Uterus (tissue), 4 donors: Measurements from ENCODE around the gene SKAP1. TPM values are rescaled to one million over a fixed set of nuclear protein-coding genes. Genes with fewer than 3 reads are reported as not detected.

Experiments used
- DNase-seq, 2 donors: peaks; one replicate each; pipeline ENCODE4 v3.0.0-alpha.2; 2019 to 2020
- H3K27ac ChIP-seq, 2 donors: fragments of 200-600 bp; sonication (generic); 1 replicate in 1 of 2; 2 replicates in 1 of 2; pipeline ENCODE4 v1.5.1; 2016 to 2018
- H3K27me3 ChIP-seq, 2 donors: fragments of 200-600 bp; sonication (generic); one replicate each; pipeline ENCODE4 v1.5.1; 2018 to 2019; ENCODE audit warnings: control low read depth in 1 of 2
- H3K36me3 ChIP-seq, 2 donors: fragments of 200-600 bp; sonication (generic); one replicate each; pipeline ENCODE4 v1.5.1; 2019; ENCODE audit warnings: control low read depth in 1 of 2
- H3K4me1 ChIP-seq, 2 donors: fragments of 200-600 bp; sonication (generic); one replicate each; pipeline ENCODE4 v1.5.1; 2018 to 2019; ENCODE audit warnings: control low read depth in 1 of 2
- H3K4me3 ChIP-seq, 2 donors: fragments of 200-600 bp; sonication (generic); 1 replicate in 1 of 2; 2 replicates in 1 of 2; pipeline ENCODE4 v1.5.1; 2018 to 2019; ENCODE audit warnings: mild to moderate bottlenecking in 1 of 2
- H3K9me3 ChIP-seq, 2 donors: fragments of 200-600 bp; sonication (generic); one replicate each; pipeline ENCODE4 v1.5.1; 2019; ENCODE audit warnings: control low read depth in 1 of 2
- POLR2A ChIP-seq, 2 donors: fragments of 450-650 bp; IDR thresholded peaks; one replicate each; pipeline ENCODE4 v1.6.1; 2016; ENCODE audit warnings: antibody characterized with exemption in 2 of 2, mild to moderate bottlenecking in 1 of 2, moderate library complexity in 1 of 2
- intact Hi-C: fragments of 100-400 bp; cut with DNase I; formaldehyde crosslinking; loops from one replicate; pipeline ENCODE4 v1.15.1; 2023; ENCODE audit warnings: low total_unique reads
- total RNA-seq, 4 donors: library from RNA; depleted of rRNA in 3 of 4; stranded (reverse); fragments of >200 nt in 3 of 4; gene quantifications; one replicate each; pipeline versions ENCODE4 v1.1.0 to v1.2.4, GENCODE V29; 2014 to 2023
- TF ChIP-seq, protein P1 (sequence below), 4 experiments: fragments of 200-600 bp in 2 of 4; fragments of 450-650 bp in 2 of 4; sonication (generic) in 2 of 4; IDR thresholded peaks; one replicate each; pipeline ENCODE4 v1.5.1; 2016 to 2019; ENCODE audit warnings: antibody characterized with exemption in 4 of 4, mild to moderate bottlenecking in 2 of 4, moderate library complexity in 1 of 4
- donor health status: DM: yes; HTN: yes; CAD: no.

SKAP1 gene
- total RNA-seq, 4 donors from 2014 or later = 0.51 to 2.4 (median 1.9) TPM; not detected in 1

DNA sequence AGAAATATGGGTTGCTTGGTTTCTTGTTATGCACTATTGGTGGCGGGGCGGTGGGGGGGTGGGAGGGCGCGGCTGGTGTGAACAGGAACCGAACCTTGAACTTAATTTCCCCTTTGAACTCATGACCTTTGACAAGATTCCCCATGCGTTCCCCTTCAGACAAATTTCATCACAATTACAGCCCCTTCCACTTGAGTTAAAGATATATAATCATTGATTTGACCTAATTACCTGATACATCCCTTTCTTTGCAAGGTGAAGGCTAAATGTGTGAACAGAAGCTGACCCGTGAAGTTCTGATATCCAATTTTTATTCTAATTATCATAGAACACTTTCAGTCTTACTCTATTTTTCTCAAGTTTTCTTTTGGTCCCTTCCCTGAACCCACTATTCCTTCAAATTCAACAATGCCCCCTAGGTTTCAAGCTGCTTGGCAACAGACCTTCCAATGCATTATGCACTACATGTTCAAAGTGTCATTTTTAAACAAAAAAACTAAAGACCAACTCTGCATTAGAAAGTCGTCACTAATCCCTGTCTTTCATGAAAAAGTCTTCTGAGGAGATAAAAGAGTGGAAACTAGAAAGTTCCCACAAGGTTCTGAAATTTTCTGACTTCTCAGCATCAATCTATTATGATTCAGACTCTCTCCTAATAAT, 116.8 kb downstream of the SKAP1 start:
- DNase-seq = no peak
- no peaks in the 10 kb centered on the region for H3K4me1 ChIP-seq
- intact Hi-C loops = no loop called here
- TF ChIP-seq, protein P1, sequence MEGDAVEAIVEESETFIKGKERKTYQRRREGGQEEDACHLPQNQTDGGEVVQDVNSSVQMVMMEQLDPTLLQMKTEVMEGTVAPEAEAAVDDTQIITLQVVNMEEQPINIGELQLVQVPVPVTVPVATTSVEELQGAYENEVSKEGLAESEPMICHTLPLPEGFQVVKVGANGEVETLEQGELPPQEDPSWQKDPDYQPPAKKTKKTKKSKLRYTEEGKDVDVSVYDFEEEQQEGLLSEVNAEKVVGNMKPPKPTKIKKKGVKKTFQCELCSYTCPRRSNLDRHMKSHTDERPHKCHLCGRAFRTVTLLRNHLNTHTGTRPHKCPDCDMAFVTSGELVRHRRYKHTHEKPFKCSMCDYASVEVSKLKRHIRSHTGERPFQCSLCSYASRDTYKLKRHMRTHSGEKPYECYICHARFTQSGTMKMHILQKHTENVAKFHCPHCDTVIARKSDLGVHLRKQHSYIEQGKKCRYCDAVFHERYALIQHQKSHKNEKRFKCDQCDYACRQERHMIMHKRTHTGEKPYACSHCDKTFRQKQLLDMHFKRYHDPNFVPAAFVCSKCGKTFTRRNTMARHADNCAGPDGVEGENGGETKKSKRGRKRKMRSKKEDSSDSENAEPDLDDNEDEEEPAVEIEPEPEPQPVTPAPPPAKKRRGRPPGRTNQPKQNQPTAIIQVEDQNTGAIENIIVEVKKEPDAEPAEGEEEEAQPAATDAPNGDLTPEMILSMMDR (IDR thresholded peaks at IDR 0.05) = no peak
- no peak for TF ChIP-seq POLR2A (IDR thresholded peaks at IDR 0.05)
- peaks cover 7 to 44% of the 10 kb centered on the region in 2 donors for H3K27me3 ChIP-seq
- H3K36me3 ChIP-seq = no peaks in the 10 kb centered on the region
- H3K4me3 ChIP-seq = no peak overlapping the region
- H3K27ac ChIP-seq = no peak overlapping the region
- H3K9me3 ChIP-seq = no peaks in the 10 kb centered on the region

DNA sequence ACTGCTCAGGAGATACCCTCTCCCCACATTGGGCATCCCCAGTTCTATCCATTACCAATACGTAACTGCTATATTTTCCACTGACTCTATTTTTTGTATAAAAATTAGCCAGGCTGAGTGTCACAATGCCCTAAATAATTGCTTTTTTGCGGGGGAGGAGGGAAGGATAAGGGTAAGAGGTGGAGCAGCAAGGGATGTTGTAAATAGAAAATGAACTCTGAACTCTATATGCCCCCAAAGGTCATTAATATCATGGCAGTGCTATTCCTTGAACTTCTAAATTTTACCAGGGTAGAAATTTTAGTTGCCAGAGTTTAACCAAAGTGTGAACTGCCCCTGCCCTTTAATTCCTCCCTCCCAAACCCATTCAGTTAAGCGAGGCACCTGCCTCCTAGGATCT, 118.7 kb downstream of the SKAP1 start:
- intact Hi-C loops = no loop called here
- peaks cover 7 to 60% of the 10 kb centered on the region in 2 donors for H3K27me3 ChIP-seq
- no peaks in the 10 kb centered on the region for H3K4me1 ChIP-seq
- H3K4me3 ChIP-seq = no peak overlapping the region
- H3K27ac ChIP-seq = no peak overlapping the region
- H3K36me3 ChIP-seq = no peaks in the 10 kb centered on the region
- TF ChIP-seq, protein P1 (IDR thresholded peaks at IDR 0.05) = no peak
- no peak for TF ChIP-seq POLR2A (IDR thresholded peaks at IDR 0.05)
- no peaks in the 10 kb centered on the region for H3K9me3 ChIP-seq
- DNase-seq = no peak

DNA sequence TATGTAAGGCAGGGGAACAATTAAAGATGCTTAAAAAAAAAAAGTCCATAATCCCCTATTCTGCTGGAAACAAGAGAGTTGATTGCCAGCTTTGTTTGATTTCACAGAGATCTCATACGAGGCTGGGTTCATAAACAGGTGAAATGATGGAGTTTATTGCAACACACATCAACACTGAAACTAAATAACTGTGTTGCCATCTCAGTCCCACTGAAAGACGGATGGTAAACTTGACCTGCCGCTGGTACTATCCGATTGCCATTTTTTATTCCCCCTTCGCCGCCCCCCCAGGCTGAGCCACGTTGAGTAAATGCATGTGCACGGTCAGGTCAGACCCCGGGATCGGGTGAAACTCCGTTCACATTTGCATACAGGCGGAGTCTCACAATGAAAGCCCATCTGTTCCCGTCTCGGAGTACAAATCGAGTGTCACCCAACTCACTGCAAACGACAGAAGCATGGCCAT, 119.2 kb downstream of the SKAP1 start:
- TF ChIP-seq POLR2A (IDR thresholded peaks at IDR 0.05) = no peak
- TF ChIP-seq, protein P1 (IDR thresholded peaks at IDR 0.05) = no peak
- no peaks in the 10 kb centered on the region for H3K4me1 ChIP-seq
- H3K4me3 ChIP-seq = no peak overlapping the region
- intact Hi-C loops = no loop called here
- no peak overlapping the region for H3K27ac ChIP-seq
- H3K27me3 ChIP-seq = peaks cover 7 to 64% of the 10 kb centered on the region in 2 donors
- no peaks in the 10 kb centered on the region for H3K36me3 ChIP-seq
- H3K9me3 ChIP-seq = no peaks in the 10 kb centered on the region
- DNase-seq = no peak

DNA sequence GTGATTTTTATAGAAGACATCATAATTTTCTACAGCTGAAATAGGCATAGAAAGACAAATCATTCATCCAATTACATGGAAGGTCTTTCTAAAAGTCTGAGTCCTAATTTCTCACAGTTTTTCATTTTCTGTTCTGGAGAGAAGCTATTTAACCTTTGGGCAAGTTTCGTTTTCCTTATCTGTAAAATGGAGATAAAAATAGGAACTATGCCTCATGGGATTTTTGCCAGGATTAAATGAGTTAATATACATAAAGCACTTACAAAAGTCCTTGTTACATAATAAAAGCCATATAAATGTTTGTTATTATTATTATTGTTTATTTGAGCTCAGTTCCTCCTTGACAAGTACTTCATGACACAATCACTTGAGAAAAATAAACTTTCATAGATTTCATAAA, 121.4 kb downstream of the SKAP1 start:
- Histone ChIP-seq H3K27ac (no peak overlapping the region), H3K27me3 (peaks cover 7 to 71% of the 10 kb centered on the region in 2 donors), H3K4me3 (no peak overlapping the region), H3K4me1 (no peaks in the 10 kb centered on the region), H3K9me3 (no peaks in the 10 kb centered on the region), H3K36me3 (no peaks in the 10 kb centered on the region)
- DNase-seq = no peak
- TF ChIP-seq, protein P1 (IDR thresholded peaks at IDR 0.05) = no peak
- no peak for TF ChIP-seq POLR2A (IDR thresholded peaks at IDR 0.05)
- intact Hi-C loops = no loop called here

DNA sequence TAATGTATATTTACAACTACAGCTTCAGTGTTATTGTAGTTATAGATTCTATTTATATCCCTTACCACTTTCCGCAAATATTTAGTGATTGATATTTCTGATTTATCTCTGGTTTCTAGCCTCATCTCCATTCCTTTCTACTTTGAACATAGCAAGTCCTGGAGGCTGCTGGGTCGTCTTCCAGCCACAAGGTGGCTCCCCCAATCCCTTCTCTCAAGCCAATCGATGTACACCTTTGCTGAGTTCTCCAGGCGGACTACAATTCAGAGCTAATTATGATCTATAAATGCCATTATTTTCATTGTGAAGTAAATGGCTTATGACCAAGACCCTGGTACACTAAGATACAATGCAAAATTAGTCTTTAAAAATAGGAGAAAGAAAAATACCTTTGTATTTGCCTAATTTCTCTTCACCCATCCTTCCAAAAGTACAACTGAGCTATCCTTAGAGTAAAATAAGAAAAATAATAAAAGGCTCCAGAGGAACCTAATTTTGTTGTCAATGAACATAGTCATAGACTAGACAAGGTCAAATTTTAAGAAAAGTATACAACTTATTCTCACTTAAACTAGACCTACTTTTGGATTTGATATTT, 122.1 kb downstream of the SKAP1 start:
- TF ChIP-seq, protein P1 (IDR thresholded peaks at IDR 0.05) = peak; percentile 43 to 66 (median 53)
- no peak for TF ChIP-seq POLR2A (IDR thresholded peaks at IDR 0.05)
- Histone ChIP-seq H3K9me3 (no peaks in the 10 kb centered on the region), H3K27ac (no peak overlapping the region), H3K4me1 (no peaks in the 10 kb centered on the region), H3K27me3 (peaks cover 7 to 65% of the 10 kb centered on the region in 2 donors), H3K4me3 (no peak overlapping the region), H3K36me3 (no peaks in the 10 kb centered on the region)
- DNase-seq = peak; percentile 28 to 33
- intact Hi-C loops = no loop called here
